K562 (cell line): ENCODE data around the gene EIF4G2. TPM values are rescaled to one million over a fixed set of nuclear protein-coding genes. Genes with fewer than 3 reads are reported as not detected.

Experiments used
- ATAC-seq: fragments of 200-7000 bp; cut with Tn5 transposase; 3 replicates; pipeline ENCODE4 v1.9.1; 2020; ENCODE audit warnings: moderate library complexity
- BruUV-seq: library from RNA; stranded (reverse); fragments of 400-500 nt; replicated peaks from 2 replicates; lab custom pipeline; 2021; lab: Mats Ljungman, UMichigan
- CTCF ChIA-PET: fragments of 300-600 bp; formaldehyde crosslinking; extraction: SDS; loops from one replicate; lab custom pipeline; 2021; ENCODE audit warnings: low intra/inter-chr PET ratio; lab: Yijun Ruan, JAX
- POLR2A ChIA-PET: fragments of 300-600, 350-650 bp; sonication (Branson Sonifier 250); formaldehyde crosslinking; extraction: SDS; loops from one replicate; lab custom pipeline; 2021; ENCODE audit warnings: antibody characterized with exemption, inconsistent platforms; lab: Yijun Ruan, JAX
- DNase-seq, 4 experiments: peaks; one replicate each; pipeline versions ENCODE4 v3.0.0 to v3.0.0-alpha.2; 2011 to 2018; ENCODE audit warnings: low spot score in 3 of 4, mixed read lengths in 3 of 4; ENCODE audit errors: extremely low read depth in 1 of 4
- FAIRE-seq: peaks from 2 replicates; lab custom pipeline; 2011; peaks lifted over from hg19 to GRCh38; lab: Jason Lieb, UNC
- H2AFZ ChIP-seq: 2 replicates; pipeline ENCODE4 v1.6.0; 2011; ENCODE audit warnings: low read depth, low read length, control low read depth, inconsistent platforms
- H3K27ac ChIP-seq: fragments of 200-600 bp; 3 replicates; pipeline ENCODE4 v1.8.0; 2011; ENCODE audit warnings: low read depth, mild to moderate bottlenecking, control low read depth, inconsistent platforms, low read length, moderate library complexity, mixed read lengths; ENCODE audit errors: extremely low read depth
- H3K27me3 ChIP-seq, 2 experiments: fragments of 300-600 bp in 1 of 2; 2 replicates in 1 of 2; 3 replicates in 1 of 2; pipeline versions ENCODE4 v1.6.0 to v1.8.0; 2011; ENCODE audit warnings: inconsistent platforms in 2 of 2, low read length in 2 of 2, mild to moderate bottlenecking in 1 of 2, mixed read lengths in 1 of 2, moderate library complexity in 1 of 2; ENCODE audit not compliant: control insufficient read depth in 2 of 2, insufficient read depth in 2 of 2
- H3K36me3 ChIP-seq: fragments of 300-600 bp; 3 replicates; pipeline ENCODE4 v1.8.0; 2011; ENCODE audit warnings: mild to moderate bottlenecking, low read length, inconsistent platforms; ENCODE audit not compliant: control insufficient read depth, insufficient read depth
- H3K4me1 ChIP-seq, 2 experiments: fragments of 200-600 bp in 1 of 2; replicated peaks in 1 of 2; 2 replicates in 1 of 2; 3 replicates in 1 of 2; pipeline versions ENCODE4 v1.5.1 to v1.8.0; 2011; ENCODE audit warnings: inconsistent platforms in 2 of 2, low read length in 2 of 2, mild to moderate bottlenecking in 1 of 2, mixed read lengths in 1 of 2, moderate library complexity in 1 of 2; ENCODE audit not compliant: control insufficient read depth in 2 of 2, insufficient read depth in 2 of 2
- H3K4me2 ChIP-seq: 2 replicates; pipeline ENCODE4 v1.6.1; 2011; ENCODE audit warnings: low read length, control low read depth, inconsistent platforms, mixed read lengths; ENCODE audit not compliant: insufficient read depth
- H3K4me3 ChIP-seq: fragments of 200-600 bp; sonication (generic), shearing (Covaris generic); 2 replicates; pipeline ENCODE4 v1.5.1; 2016; ENCODE audit warnings: control low read depth, inconsistent platforms
- H3K79me2 ChIP-seq: fragments of 200-600 bp; 3 replicates; pipeline ENCODE4 v1.8.0; 2011; ENCODE audit warnings: low read length, inconsistent platforms; ENCODE audit not compliant: control insufficient read depth, insufficient read depth
- H3K9ac ChIP-seq, 2 experiments: 2 replicates each; pipeline versions ENCODE4 v1.6.0 to v1.6.1; 2011; ENCODE audit warnings: low read depth in 2 of 2, low read length in 2 of 2, control low read depth in 1 of 2, inconsistent platforms in 1 of 2, mild to moderate bottlenecking in 1 of 2, mixed read lengths in 1 of 2; ENCODE audit not compliant: insufficient read depth in 1 of 2
- H3K9me1 ChIP-seq: one replicate; pipeline ENCODE4 v1.6.0; 2011; ENCODE audit warnings: inconsistent platforms, mild to moderate bottlenecking, low read length, moderate library complexity; ENCODE audit not compliant: control insufficient read depth, insufficient read depth
- H3K9me3 ChIP-seq: replicated peaks from 2 replicates; pipeline ENCODE4 v1.5.1; 2011; ENCODE audit warnings: low read depth, low read length, inconsistent platforms; ENCODE audit not compliant: control insufficient read depth, insufficient read depth
- H4K20me1 ChIP-seq: replicated peaks from 2 replicates; pipeline ENCODE4 v1.6.1; 2011; ENCODE audit warnings: low read length, inconsistent platforms, mixed read lengths; ENCODE audit not compliant: control insufficient read depth, insufficient read depth
- ESRRB ChIP-seq: fragments of 250-450 bp; sonication (Bioruptor Pico); IDR thresholded peaks from 2 replicates; pipeline ENCODE4 v1.5.0; 2020; ENCODE audit warnings: mild to moderate bottlenecking, moderate library complexity, borderline replicate concordance
- KAT7 ChIP-seq: sonication (generic); formaldehyde crosslinking; IDR thresholded peaks from 2 replicates; pipeline ENCODE4 v1.8.0; 2022; ENCODE audit warnings: missing genetic modification reagents, mild to moderate bottlenecking, borderline replicate concordance
- LEF1 ChIP-seq: fragments of 450-650 bp; IDR thresholded peaks from 2 replicates; pipeline ENCODE4 v1.6.1; 2016; ENCODE audit warnings: mild to moderate bottlenecking
- SMARCA5 ChIP-seq: fragments of 450-650 bp; IDR thresholded peaks from 2 replicates; pipeline ENCODE4 v1.6.1; 2016
- TCF7 ChIP-seq: sonication (generic); IDR thresholded peaks from 2 replicates; pipeline ENCODE4 v1.6.1; 2016; ENCODE audit warnings: antibody characterized with exemption, borderline replicate concordance
- ZNF324 ChIP-seq: fragments of 250-450 bp; sonication (Bioruptor Pico); IDR thresholded peaks from 2 replicates; pipeline ENCODE4 v1.4.0; 2020; ENCODE audit warnings: mild to moderate bottlenecking
- ZNF764 ChIP-seq: fragments of 250-450 bp; sonication (Bioruptor Pico); IDR thresholded peaks from 2 replicates; pipeline ENCODE4 v1.4.0; 2020; ENCODE audit warnings: low read depth, mild to moderate bottlenecking, moderate library complexity
- in situ Hi-C: fragments of 300-500 bp; cut with MboI; formaldehyde crosslinking; loops from 4 replicates; pipeline ENCODE4 v1.15.0; 2018; ENCODE audit warnings: inconsistent platforms, mixed read lengths
- intact Hi-C: fragments of 100-400 bp; cut with micrococcal nuclease; formaldehyde crosslinking; loops from 2 replicates; pipeline ENCODE4 v1.14.2; 2022
- polyA plus RNA-seq, 8 experiments: library from polyadenylated mRNA; depleted of rRNA in 4 of 8; stranded (reverse) in 5 of 8; unstranded in 3 of 8; fragments of >200 nt; fragmentation: Nextera tagmentation in 2 of 8; fragmentation: Illumina TruSeq in 1 of 8; extraction: Ambion mirVana in 2 of 8; extraction: Trizol in 1 of 8; gene quantifications; 2 replicates each; pipeline versions ENCODE4 v1.2.1 to v1.2.3, GENCODE V29; 2011 to 2014; ENCODE audit warnings: inconsistent platforms in 1 of 8, missing spikeins in 1 of 8
- total RNA-seq, 7 experiments: library from RNA; depleted of rRNA in 6 of 7; stranded (reverse); fragments of >200 nt in 6 of 7; fragmentation: Illumina TruSeq in 2 of 7; extraction: Trizol in 2 of 7; gene quantifications; 2 replicates each; pipeline versions ENCODE4 v1.2.1 to v1.2.3, GENCODE V29; 2011 to 2021; ENCODE audit warnings: low replicate concordance in 1 of 7
- TF ChIP-seq, protein P1 (sequence below): sonication (generic); formaldehyde crosslinking; IDR thresholded peaks from 2 replicates; pipeline ENCODE4 v1.8.0; 2022; ENCODE audit warnings: missing genetic modification reagents, mild to moderate bottlenecking, borderline replicate concordance

Gene EIF4G2
- total and polyA plus RNA-seq, 9 of the 15 experiments (the other 6 are each of a cell fraction or from before 2014, with no cell fraction given) = 206 to 790 (median 646) TPM

DNA sequence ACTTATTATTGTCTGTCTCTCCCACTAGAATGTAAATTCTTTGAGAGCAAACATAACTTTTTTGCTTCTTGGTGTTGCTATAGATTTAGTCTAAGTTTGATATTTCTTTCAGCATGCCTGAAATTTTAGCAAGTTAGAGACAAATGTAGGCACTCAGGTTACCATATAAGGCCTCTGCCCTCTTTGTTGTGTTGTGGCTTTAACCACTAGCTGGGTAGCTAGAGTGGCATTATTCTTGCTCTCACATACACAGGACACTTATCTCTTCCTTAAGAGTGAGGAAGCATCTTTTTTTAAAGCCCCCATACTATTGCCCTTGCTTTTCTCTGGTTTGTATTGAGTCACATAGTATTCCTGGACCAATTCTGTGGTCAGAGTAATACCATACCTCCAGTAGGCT is 37.9 kb upstream of the EIF4G2 start:
- H3K4me2 ChIP-seq = no peak overlapping the region
- H3K79me2 ChIP-seq = no peaks in the 10 kb centered on the region
- ChIA-PET POLR2A (interaction anchor here (2.1 kb wide), 1 partner anchor 38 kb away, joined by 8 read pairs; the partner anchor contains the start of gene EIF4G2), CTCF (no interaction called here)
- no peaks in the 10 kb centered on the region for H3K27me3 ChIP-seq
- FAIRE-seq (no peak), ATAC-seq (no peak), DNase-seq (no peak)
- no peaks in the 10 kb centered on the region for H3K9me3 ChIP-seq
- TF ChIP-seq SMARCA5 = no peak
- TF ChIP-seq ZNF764 (CRISPR knock-in tag) = no peak
- no peak for TF ChIP-seq KAT7 (CRISPR knock-in tag)
- TF ChIP-seq, protein P1, sequence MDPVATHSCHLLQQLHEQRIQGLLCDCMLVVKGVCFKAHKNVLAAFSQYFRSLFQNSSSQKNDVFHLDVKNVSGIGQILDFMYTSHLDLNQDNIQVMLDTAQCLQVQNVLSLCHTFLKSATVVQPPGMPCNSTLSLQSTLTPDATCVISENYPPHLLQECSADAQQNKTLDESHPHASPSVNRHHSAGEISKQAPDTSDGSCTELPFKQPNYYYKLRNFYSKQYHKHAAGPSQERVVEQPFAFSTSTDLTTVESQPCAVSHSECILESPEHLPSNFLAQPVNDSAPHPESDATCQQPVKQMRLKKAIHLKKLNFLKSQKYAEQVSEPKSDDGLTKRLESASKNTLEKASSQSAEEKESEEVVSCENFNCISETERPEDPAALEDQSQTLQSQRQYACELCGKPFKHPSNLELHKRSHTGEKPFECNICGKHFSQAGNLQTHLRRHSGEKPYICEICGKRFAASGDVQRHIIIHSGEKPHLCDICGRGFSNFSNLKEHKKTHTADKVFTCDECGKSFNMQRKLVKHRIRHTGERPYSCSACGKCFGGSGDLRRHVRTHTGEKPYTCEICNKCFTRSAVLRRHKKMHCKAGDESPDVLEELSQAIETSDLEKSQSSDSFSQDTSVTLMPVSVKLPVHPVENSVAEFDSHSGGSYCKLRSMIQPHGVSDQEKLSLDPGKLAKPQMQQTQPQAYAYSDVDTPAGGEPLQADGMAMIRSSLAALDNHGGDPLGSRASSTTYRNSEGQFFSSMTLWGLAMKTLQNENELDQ = no peak
- TF ChIP-seq ESRRB (CRISPR knock-in tag) = no peak
- TF ChIP-seq ZNF324 (CRISPR knock-in tag) = no peak
- TF ChIP-seq TCF7 = no peak
- TF ChIP-seq LEF1 = no peak
- no TSS peak for BruUV-seq
- H4K20me1 ChIP-seq = no peaks in the 10 kb centered on the region
- peaks cover 2% of the 10 kb centered on the region; the same call in 2 of the 3 replicates for H3K36me3 ChIP-seq
- in situ Hi-C loops (no loop called here), intact Hi-C loops (no loop called here)
- no peak overlapping the region for H3K4me3 ChIP-seq
- H3K9ac ChIP-seq = no peak overlapping the region
- H2AFZ ChIP-seq = no peak overlapping the region
- no peak overlapping the region for H3K27ac ChIP-seq
- no peaks in the 10 kb centered on the region for H3K4me1 ChIP-seq
- no peaks in the 10 kb centered on the region for H3K9me1 ChIP-seq
